Fibroblast of lung (primary cell): ENCODE results near the gene PLAC1.

Experiments
- EZH2 ChIP-seq: IDR thresholded peaks from 2 replicates; pipeline ENCODE4 v1.5.1; 2012; ENCODE audit warnings: low read length, control low read depth, mild to moderate bottlenecking; ENCODE audit errors: missing control alignments
- TF ChIP-seq, protein P1 (sequence below), 2 donors: IDR thresholded peaks in 1 of 2; conservative IDR thresholded peaks in 1 of 2; 1 replicate in 1 of 2; 2 replicates in 1 of 2; pipeline ENCODE4 v1.5.1; 2011 to 2012; ENCODE audit warnings: low read length in 2 of 2, control low read depth in 1 of 2, inconsistent platforms in 1 of 2, low read depth in 1 of 2, mild to moderate bottlenecking in 1 of 2

GRCh38 chrX:134569306-134569705 is 89.0 kb downstream of the PLAC1 start:
- TF ChIP-seq, protein P1, sequence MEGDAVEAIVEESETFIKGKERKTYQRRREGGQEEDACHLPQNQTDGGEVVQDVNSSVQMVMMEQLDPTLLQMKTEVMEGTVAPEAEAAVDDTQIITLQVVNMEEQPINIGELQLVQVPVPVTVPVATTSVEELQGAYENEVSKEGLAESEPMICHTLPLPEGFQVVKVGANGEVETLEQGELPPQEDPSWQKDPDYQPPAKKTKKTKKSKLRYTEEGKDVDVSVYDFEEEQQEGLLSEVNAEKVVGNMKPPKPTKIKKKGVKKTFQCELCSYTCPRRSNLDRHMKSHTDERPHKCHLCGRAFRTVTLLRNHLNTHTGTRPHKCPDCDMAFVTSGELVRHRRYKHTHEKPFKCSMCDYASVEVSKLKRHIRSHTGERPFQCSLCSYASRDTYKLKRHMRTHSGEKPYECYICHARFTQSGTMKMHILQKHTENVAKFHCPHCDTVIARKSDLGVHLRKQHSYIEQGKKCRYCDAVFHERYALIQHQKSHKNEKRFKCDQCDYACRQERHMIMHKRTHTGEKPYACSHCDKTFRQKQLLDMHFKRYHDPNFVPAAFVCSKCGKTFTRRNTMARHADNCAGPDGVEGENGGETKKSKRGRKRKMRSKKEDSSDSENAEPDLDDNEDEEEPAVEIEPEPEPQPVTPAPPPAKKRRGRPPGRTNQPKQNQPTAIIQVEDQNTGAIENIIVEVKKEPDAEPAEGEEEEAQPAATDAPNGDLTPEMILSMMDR (conservative IDR thresholded peaks at IDR 0.05 in 1 of 2, IDR thresholded peaks at IDR 0.05 in 1 of 2; ENCODE audit: low read depth in 1 of 2, low read length in 2 of 2) = no peak
- TF ChIP-seq EZH2 = no peak
